ENCODE measurements around the gene AWAT1.

DNA sequence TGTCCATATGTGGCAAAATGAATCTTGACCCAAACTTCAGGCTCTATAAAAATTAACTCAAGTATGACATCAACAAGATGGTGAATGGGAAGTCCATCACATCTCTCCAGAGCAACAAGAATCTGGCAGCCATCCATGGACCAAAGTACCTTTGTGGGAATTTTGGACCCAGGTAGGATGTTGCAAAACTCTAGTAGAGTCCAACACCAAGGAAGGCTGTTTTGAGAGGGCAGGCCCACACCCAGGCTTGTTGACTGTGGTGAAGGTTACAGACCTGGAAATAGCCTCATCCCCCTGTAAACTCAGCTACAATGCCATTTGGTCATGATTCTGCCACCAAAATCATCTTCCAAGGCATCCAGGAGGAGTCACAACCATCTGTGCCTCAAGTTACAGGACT lies 44.2 kb upstream of the AWAT1 start:
- TF ChIP-seq, protein P1, sequence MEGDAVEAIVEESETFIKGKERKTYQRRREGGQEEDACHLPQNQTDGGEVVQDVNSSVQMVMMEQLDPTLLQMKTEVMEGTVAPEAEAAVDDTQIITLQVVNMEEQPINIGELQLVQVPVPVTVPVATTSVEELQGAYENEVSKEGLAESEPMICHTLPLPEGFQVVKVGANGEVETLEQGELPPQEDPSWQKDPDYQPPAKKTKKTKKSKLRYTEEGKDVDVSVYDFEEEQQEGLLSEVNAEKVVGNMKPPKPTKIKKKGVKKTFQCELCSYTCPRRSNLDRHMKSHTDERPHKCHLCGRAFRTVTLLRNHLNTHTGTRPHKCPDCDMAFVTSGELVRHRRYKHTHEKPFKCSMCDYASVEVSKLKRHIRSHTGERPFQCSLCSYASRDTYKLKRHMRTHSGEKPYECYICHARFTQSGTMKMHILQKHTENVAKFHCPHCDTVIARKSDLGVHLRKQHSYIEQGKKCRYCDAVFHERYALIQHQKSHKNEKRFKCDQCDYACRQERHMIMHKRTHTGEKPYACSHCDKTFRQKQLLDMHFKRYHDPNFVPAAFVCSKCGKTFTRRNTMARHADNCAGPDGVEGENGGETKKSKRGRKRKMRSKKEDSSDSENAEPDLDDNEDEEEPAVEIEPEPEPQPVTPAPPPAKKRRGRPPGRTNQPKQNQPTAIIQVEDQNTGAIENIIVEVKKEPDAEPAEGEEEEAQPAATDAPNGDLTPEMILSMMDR (IDR thresholded peaks at IDR 0.05) = no peak
- TF ChIP-seq POLR2A (IDR thresholded peaks at IDR 0.05) (no peak), POLR2AphosphoS5 (IDR thresholded peaks at IDR 0.05) (no peak)
